Activated T-cell treated with anti-CD3 and anti-CD28 coated beads for 1 hour (primary cell): ENCODE measurements around the gene PTK7.

Experiments
- DNase-seq: peaks from one replicate; pipeline ENCODE4 v3.0.0-alpha.2; 2020; ENCODE audit warnings: low read depth

Gene PTK7

DNA sequence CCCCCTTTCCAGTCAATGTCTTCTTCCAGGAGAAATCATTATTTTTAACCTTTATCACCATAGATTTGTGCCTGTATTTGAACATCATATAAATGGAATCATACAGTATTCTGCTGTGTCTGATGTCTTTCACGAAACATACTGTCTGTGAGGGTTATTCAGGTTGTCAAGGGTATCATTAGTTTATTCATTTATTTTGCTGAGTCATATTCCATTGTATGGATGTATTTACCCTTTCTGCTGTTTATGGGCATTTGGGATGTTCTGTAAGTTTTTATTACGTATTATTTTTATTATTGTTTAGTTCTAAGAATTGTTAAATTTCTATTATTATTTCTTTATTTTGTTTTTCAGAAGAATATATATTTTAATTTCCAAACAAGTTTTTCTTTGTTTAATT, 131.2 kb downstream of the PTK7 start:
- no peak for DNase-seq
